HG02981 (cell line): ENCODE measurements around the gene RBKS.

ENCODE experiments used
- ATAC-seq: cut with Tn5 transposase; IDR thresholded peaks from one replicate; pipeline ENCODE4 v1.9.1; 2021; ENCODE audit warnings: mild to moderate bottlenecking, moderate library complexity; ENCODE audit not compliant: unreplicated experiment

RBKS gene

GRCh38 chr2:27890146-27890923, at the start of gene RBKS, which contains the start of gene BABAM2:
TSS of gene RBKS (minus strand) at chr2:27890387. CDS start at chr2:27890345, 42 bp downstream.
TSS of gene BABAM2 (plus strand) at chr2:27890729. CDS start at chr2:27894557, 3,828 bp downstream.
- ATAC-seq, result peak; percentile 65

- no peak for ATAC-seq
Observed at GRCh38 chr2:27935026-27935425, 44.8 kb upstream of the RBKS start.

- no peak for ATAC-seq
Observed at GRCh38 chr2:27932396-27932795, 42.2 kb upstream of the RBKS start.

- no peak for ATAC-seq
Observed at GRCh38 chr2:27931361-27931950, 41.3 kb upstream of the RBKS start.

- no peak for ATAC-seq
Observed at GRCh38 chr2:27929916-27930486, 39.8 kb upstream of the RBKS start.

- ATAC-seq, result no peak
Observed at GRCh38 chr2:27925766-27926472, 35.7 kb upstream of the RBKS start.

GRCh38 chr2:27922842-27923241, 32.7 kb upstream of the RBKS start:
- ATAC-seq, result no peak

GRCh38 chr2:27921880-27922547, 31.8 kb upstream of the RBKS start:
- ATAC-seq, result no peak

- no peak for ATAC-seq
Observed at GRCh38 chr2:27921424-27921823, 31.2 kb upstream of the RBKS start.

- no peak for ATAC-seq
Observed at GRCh38 chr2:27920148-27920885, 30.1 kb upstream of the RBKS start.

- no peak for ATAC-seq
Observed at GRCh38 chr2:27916293-27916995, 26.3 kb upstream of the RBKS start.

- ATAC-seq, result no peak
Observed at GRCh38 chr2:27915874-27916273, 25.7 kb upstream of the RBKS start.

GRCh38 chr2:27915191-27915590, 25.0 kb upstream of the RBKS start:
- ATAC-seq, result no peak

GRCh38 chr2:27914805-27915175, 24.6 kb upstream of the RBKS start:
- ATAC-seq, result no peak

- ATAC-seq, result no peak
Observed at GRCh38 chr2:27914041-27914804, 24.0 kb upstream of the RBKS start.

- no peak for ATAC-seq
Observed at GRCh38 chr2:27912512-27912911, 22.3 kb upstream of the RBKS start.

- peak; percentile 50 for ATAC-seq
Observed at GRCh38 chr2:27911458-27912210, 21.4 kb upstream of the RBKS start.

- no peak for ATAC-seq
Observed at GRCh38 chr2:27909901-27910300, 19.7 kb upstream of the RBKS start.
